ENCODE measurements around the gene TMEM154. TPM values are rescaled to one million over a fixed set of nuclear protein-coding genes. Genes with fewer than 3 reads are reported as not detected.

TMEM154 gene
- polyA plus RNA-seq, 3 donors, result 24.7 to 157 (median 117) TPM

DNA sequence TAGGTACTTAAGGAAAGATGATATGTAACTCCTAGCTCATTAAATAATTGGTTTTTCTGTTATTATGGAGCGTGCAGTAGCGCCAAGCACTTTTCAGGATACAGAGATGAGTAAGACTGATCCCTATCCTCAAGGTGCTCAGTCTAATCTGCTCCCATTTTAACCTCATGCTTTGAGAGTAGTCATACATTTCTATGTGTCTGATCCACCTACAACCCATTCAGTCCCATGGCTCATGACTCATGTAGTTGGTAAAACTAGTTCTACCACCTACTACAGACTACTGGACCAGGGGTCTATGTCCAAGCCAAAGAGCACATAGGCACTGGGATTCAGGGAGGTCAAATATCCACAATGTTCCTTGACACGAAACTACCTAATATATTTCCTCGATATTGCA is 60.8 kb downstream of the TMEM154 start:
- Histone ChIP-seq H3K36me3 (replicated peaks in 1 of 2; ENCODE audit: control insufficient read depth in 1 of 2, insufficient read depth in 2 of 2, low read length in 2 of 2) (no peaks in the 10 kb centered on the region), H3K27ac (ENCODE audit: low read depth in 1 of 2, low read length in 2 of 2) (no peak overlapping the region), H3K4me1 (ENCODE audit: control insufficient read depth in 1 of 2, insufficient read depth in 2 of 2, low read length in 2 of 2) (peaks cover 5 to 16% of the 10 kb centered on the region in 2 donors), H3K27me3 (ENCODE audit: control insufficient read depth in 2 of 2, insufficient read depth in 2 of 2, low read length in 2 of 2) (no peaks in the 10 kb centered on the region), H3K9ac (ENCODE audit: insufficient read depth, low read length, poor library complexity, severe bottlenecking) (no peak overlapping the region), H3K9me3 (replicated peaks in 1 of 2; ENCODE audit: control insufficient read depth in 1 of 2, insufficient read depth in 1 of 2, low read length in 2 of 2) (no peaks in the 10 kb centered on the region), H2AFZ (ENCODE audit: insufficient read depth, low read depth, low read length, poor library complexity, severe bottlenecking) (no peak overlapping the region), H3K4me2 (replicated peaks; ENCODE audit: extremely low read depth, low read length, poor library complexity, severe bottlenecking) (no peak overlapping the region), H3K4me3 (replicated peaks in 1 of 3; ENCODE audit: low read depth in 2 of 3, low read length in 3 of 3) (no peak overlapping the region), H4K20me1 (ENCODE audit: insufficient read depth, low read length) (no peaks in the 10 kb centered on the region), H3K79me2 (ENCODE audit: insufficient read depth, low read length) (no peaks in the 10 kb centered on the region)
- TF ChIP-seq, protein P1, sequence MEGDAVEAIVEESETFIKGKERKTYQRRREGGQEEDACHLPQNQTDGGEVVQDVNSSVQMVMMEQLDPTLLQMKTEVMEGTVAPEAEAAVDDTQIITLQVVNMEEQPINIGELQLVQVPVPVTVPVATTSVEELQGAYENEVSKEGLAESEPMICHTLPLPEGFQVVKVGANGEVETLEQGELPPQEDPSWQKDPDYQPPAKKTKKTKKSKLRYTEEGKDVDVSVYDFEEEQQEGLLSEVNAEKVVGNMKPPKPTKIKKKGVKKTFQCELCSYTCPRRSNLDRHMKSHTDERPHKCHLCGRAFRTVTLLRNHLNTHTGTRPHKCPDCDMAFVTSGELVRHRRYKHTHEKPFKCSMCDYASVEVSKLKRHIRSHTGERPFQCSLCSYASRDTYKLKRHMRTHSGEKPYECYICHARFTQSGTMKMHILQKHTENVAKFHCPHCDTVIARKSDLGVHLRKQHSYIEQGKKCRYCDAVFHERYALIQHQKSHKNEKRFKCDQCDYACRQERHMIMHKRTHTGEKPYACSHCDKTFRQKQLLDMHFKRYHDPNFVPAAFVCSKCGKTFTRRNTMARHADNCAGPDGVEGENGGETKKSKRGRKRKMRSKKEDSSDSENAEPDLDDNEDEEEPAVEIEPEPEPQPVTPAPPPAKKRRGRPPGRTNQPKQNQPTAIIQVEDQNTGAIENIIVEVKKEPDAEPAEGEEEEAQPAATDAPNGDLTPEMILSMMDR (IDR thresholded peaks at IDR 0.05), result no peak
- DNase-seq, result no peak
- WGBS (ENCODE audit: insufficient coverage), result 100% methylated on average over 2 of the region's 4 CpGs
- Mint-ChIP-seq H3K4me3 (no peak overlapping the region), H3K27me3 (ENCODE audit: low read depth in 3 of 3) (peaks cover 0 to 4% (median 2%) of the 10 kb centered on the region in 3 donors), H3K4me1 (peaks cover 19% of the 10 kb centered on the region), H3K9me3 (no peaks in the 10 kb centered on the region), H3K27ac (no peak overlapping the region), H3K36me3 (peaks cover 0 to 2% of the 10 kb centered on the region in 2 donors)
- intact Hi-C loops (cut with micrococcal nuclease), result no loop called here

DNA sequence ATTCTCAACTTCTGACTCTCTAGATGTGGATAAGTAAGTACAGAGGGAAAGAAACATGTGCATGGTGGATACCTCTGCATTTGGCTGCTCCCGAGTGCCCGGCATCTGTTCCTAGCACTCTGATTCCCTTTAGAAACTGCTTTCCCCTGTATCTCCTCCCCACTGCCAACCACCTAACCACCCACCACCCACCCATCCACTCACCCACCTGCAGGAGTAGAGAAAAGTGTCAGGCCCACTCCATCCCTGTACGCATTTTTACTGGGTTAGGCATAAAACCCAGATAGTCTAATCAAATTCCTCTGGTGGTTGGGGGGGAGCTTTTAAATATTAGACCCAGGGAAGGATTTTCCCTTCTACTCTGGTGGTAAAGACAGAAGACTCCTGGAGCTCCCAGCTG is 63.0 kb downstream of the TMEM154 start:
- Histone ChIP-seq H3K4me2 (replicated peaks; ENCODE audit: extremely low read depth, low read length, poor library complexity, severe bottlenecking) (no peak overlapping the region), H3K4me3 (replicated peaks in 1 of 3; ENCODE audit: low read depth in 2 of 3, low read length in 3 of 3) (no peak overlapping the region), H3K36me3 (replicated peaks in 1 of 2; ENCODE audit: control insufficient read depth in 1 of 2, insufficient read depth in 2 of 2, low read length in 2 of 2) (no peaks in the 10 kb centered on the region), H3K4me1 (ENCODE audit: control insufficient read depth in 1 of 2, insufficient read depth in 2 of 2, low read length in 2 of 2) (peaks cover 5 to 17% of the 10 kb centered on the region in 2 donors), H4K20me1 (ENCODE audit: insufficient read depth, low read length) (no peaks in the 10 kb centered on the region), H3K9me3 (replicated peaks in 1 of 2; ENCODE audit: control insufficient read depth in 1 of 2, insufficient read depth in 1 of 2, low read length in 2 of 2) (no peaks in the 10 kb centered on the region), H3K9ac (ENCODE audit: insufficient read depth, low read length, poor library complexity, severe bottlenecking) (no peak overlapping the region), H3K27me3 (ENCODE audit: control insufficient read depth in 2 of 2, insufficient read depth in 2 of 2, low read length in 2 of 2) (no peaks in the 10 kb centered on the region), H3K79me2 (ENCODE audit: insufficient read depth, low read length) (no peaks in the 10 kb centered on the region), H3K27ac (ENCODE audit: low read depth in 1 of 2, low read length in 2 of 2) (no peak overlapping the region), H2AFZ (ENCODE audit: insufficient read depth, low read depth, low read length, poor library complexity, severe bottlenecking) (no peak overlapping the region)
- no peak overlapping the region for H3K4me3 Mint-ChIP-seq
- DNase-seq, result no peak
- TF ChIP-seq, protein P1 (IDR thresholded peaks at IDR 0.05), result no peak
- peaks cover 0 to 1% (median 0%) of the 10 kb centered on the region in 7 donors for H3K9me3 Mint-ChIP-seq
- peaks cover 21% of the 10 kb centered on the region for H3K4me1 Mint-ChIP-seq
- H3K36me3 Mint-ChIP-seq, result peaks cover 0 to 2% of the 10 kb centered on the region in 2 donors
- WGBS (ENCODE audit: insufficient coverage), result 100% methylated on average over 1 of the region's 3 CpGs
- H3K27me3 Mint-ChIP-seq (ENCODE audit: low read depth in 3 of 3), result peaks cover 0 to 5% (median 2%) of the 10 kb centered on the region in 3 donors
- no peak overlapping the region for H3K27ac Mint-ChIP-seq
- intact Hi-C loops (cut with micrococcal nuclease), result no loop called here
